KOPT-K1 (cell line): ENCODE data around the gene CHN2.
A peak's percentile ranks its signal among the peaks of the same experiment; 100 is the strongest.

Experiments used
- H3K27ac ChIP-seq: fragments of 200-600 bp; sonication (generic); 2 replicates; pipeline ENCODE4 v1.5.1; 2016; ENCODE audit warnings: antibody characterized with exemption, mild to moderate bottlenecking, low read depth, low read length; ENCODE audit not compliant: poor library complexity, severe bottlenecking
- H3K36me3 ChIP-seq: fragments of 200-600 bp; sonication (generic); 2 replicates; pipeline ENCODE4 v1.5.1; 2017; ENCODE audit warnings: antibody characterized with exemption, mild to moderate bottlenecking, low read length, moderate library complexity; ENCODE audit not compliant: insufficient read depth
- H3K9me3 ChIP-seq: fragments of 200-600 bp; sonication (generic); 2 replicates; pipeline ENCODE4 v1.5.1; 2017; ENCODE audit warnings: antibody characterized with exemption, low read length, mild to moderate bottlenecking; ENCODE audit not compliant: insufficient read depth, poor library complexity, severe bottlenecking

The CHN2 gene

GRCh38 chr7:29308424-29308823 is 113.8 kb downstream of the CHN2 start:
- H3K27ac ChIP-seq: peak overlapping the region; percentile 27
- H3K36me3 ChIP-seq: no peaks in the 10 kb centered on the region
- H3K9me3 ChIP-seq: peaks cover 10% of the 10 kb centered on the region

- Histone ChIP-seq H3K36me3 (no peaks in the 10 kb centered on the region), H3K27ac (peak overlapping the region; percentile 39), H3K9me3 (peaks cover 10% of the 10 kb centered on the region)
These were observed 114.7 kb downstream of the CHN2 start for GRCh38 chr7:29309041-29309854.

- peaks cover 10% of the 10 kb centered on the region for H3K9me3 ChIP-seq
- H3K27ac ChIP-seq: no peak overlapping the region
- no peaks in the 10 kb centered on the region for H3K36me3 ChIP-seq
These were observed 116.0 kb downstream of the CHN2 start for GRCh38 chr7:29310625-29311024.

GRCh38 chr7:29311314-29311713 is 116.7 kb downstream of the CHN2 start:
- no peak overlapping the region for H3K27ac ChIP-seq
- H3K9me3 ChIP-seq: peaks cover 10% of the 10 kb centered on the region
- H3K36me3 ChIP-seq: no peaks in the 10 kb centered on the region

- Histone ChIP-seq H3K36me3 (no peaks in the 10 kb centered on the region), H3K27ac (no peak overlapping the region), H3K9me3 (peaks cover 10% of the 10 kb centered on the region)
These were observed 119.6 kb downstream of the CHN2 start for GRCh38 chr7:29314148-29314547.

- Histone ChIP-seq H3K36me3 (no peaks in the 10 kb centered on the region), H3K9me3 (peaks cover 4% of the 10 kb centered on the region), H3K27ac (no peak overlapping the region)
These were observed 120.7 kb downstream of the CHN2 start for GRCh38 chr7:29315122-29315891.

- no peaks in the 10 kb centered on the region for H3K9me3 ChIP-seq
- no peaks in the 10 kb centered on the region for H3K36me3 ChIP-seq
- no peak overlapping the region for H3K27ac ChIP-seq
These were observed 121.3 kb downstream of the CHN2 start for GRCh38 chr7:29315892-29316270.

GRCh38 chr7:29316926-29317325 is 122.4 kb downstream of the CHN2 start:
- no peak overlapping the region for H3K27ac ChIP-seq
- no peaks in the 10 kb centered on the region for H3K9me3 ChIP-seq
- H3K36me3 ChIP-seq: no peaks in the 10 kb centered on the region

GRCh38 chr7:29318853-29319718 is 124.5 kb downstream of the CHN2 start:
- no peaks in the 10 kb centered on the region for H3K9me3 ChIP-seq
- no peaks in the 10 kb centered on the region for H3K36me3 ChIP-seq
- peak overlapping the region; percentile 48 for H3K27ac ChIP-seq

GRCh38 chr7:29319719-29320521 is 125.3 kb downstream of the CHN2 start:
- Histone ChIP-seq H3K27ac (peak overlapping the region; percentile 48), H3K36me3 (no peaks in the 10 kb centered on the region)

GRCh38 chr7:29320577-29320976 is 126.0 kb downstream of the CHN2 start:
- H3K9me3 ChIP-seq: no peaks in the 10 kb centered on the region
- peak overlapping the region; percentile 48 for H3K27ac ChIP-seq
- no peaks in the 10 kb centered on the region for H3K36me3 ChIP-seq

More at GRCh38 chr7:29319719-29320521, 125.3 kb downstream of the CHN2 start:
- no peaks in the 10 kb centered on the region for H3K9me3 ChIP-seq

- H3K9me3 ChIP-seq: no peaks in the 10 kb centered on the region
- H3K36me3 ChIP-seq: no peaks in the 10 kb centered on the region
- H3K27ac ChIP-seq: peak overlapping the region; percentile 1
These were observed 127.6 kb downstream of the CHN2 start for GRCh38 chr7:29322023-29322712.

- Histone ChIP-seq H3K9me3 (no peaks in the 10 kb centered on the region), H3K36me3 (no peaks in the 10 kb centered on the region), H3K27ac (peak overlapping the region; percentile 27)
These were observed 130.9 kb downstream of the CHN2 start for GRCh38 chr7:29325476-29325875.

- Histone ChIP-seq H3K36me3 (no peaks in the 10 kb centered on the region), H3K27ac (peak overlapping the region; percentile 89), H3K9me3 (no peaks in the 10 kb centered on the region)
These were observed 132.3 kb downstream of the CHN2 start for GRCh38 chr7:29326864-29327263.
